Naive thymus-derived CD4-positive, alpha-beta T cell (primary cell): ENCODE data around the gene MSH5. TPM values are rescaled to one million over a fixed set of nuclear protein-coding genes. Genes with fewer than 3 reads are reported as not detected.

Experiments used
- ATAC-seq: fragments of 150-1000 bp; cut with Tn5 transposase; 2 replicates; pipeline ENCODE4 v1.10.0; 2021; ENCODE audit warnings: mild to moderate bottlenecking, moderate library complexity
- CTCF ChIA-PET: fragments of 350-600 bp; sonication (Branson Sonifier 250); formaldehyde crosslinking; loops from one replicate; lab custom pipeline; 2021; ENCODE audit warnings: antibody characterized with exemption; lab: Charles Lee
- POLR2A ChIA-PET: fragments of 350-600 bp; sonication (Branson Sonifier 250); formaldehyde crosslinking; loops from one replicate; lab custom pipeline; 2021; ENCODE audit warnings: antibody characterized with exemption, inconsistent platforms; lab: Charles Lee
- DNase-seq, 9 donors: peaks; one replicate each; pipeline versions ENCODE4 v3.0.0 to v3.0.0-alpha.2; 2020 to 2022; ENCODE audit warnings: mixed read lengths in 1 of 9
- H3K27ac ChIP-seq: one replicate; pipeline ENCODE4 v1.7.0; 2013; ENCODE audit warnings: mild to moderate bottlenecking, low read depth, low read length, moderate library complexity
- H3K27me3 ChIP-seq, 2 donors: one replicate each; pipeline ENCODE4 v1.7.0; 2013; ENCODE audit warnings: low read length in 2 of 2, mild to moderate bottlenecking in 2 of 2, moderate library complexity in 2 of 2; ENCODE audit not compliant: control insufficient read depth in 2 of 2, insufficient read depth in 2 of 2
- H3K36me3 ChIP-seq, 3 experiments: 1 replicate in 2 of 3; 2 replicates in 1 of 3; pipeline ENCODE4 v1.7.0; 2013; ENCODE audit warnings: low read length in 3 of 3, mild to moderate bottlenecking in 3 of 3, moderate library complexity in 1 of 3; ENCODE audit not compliant: insufficient read depth in 3 of 3, control insufficient read depth in 2 of 3
- H3K4me1 ChIP-seq, 2 donors: one replicate each; pipeline ENCODE4 v1.7.0; 2013; ENCODE audit warnings: low read length in 2 of 2, mild to moderate bottlenecking in 2 of 2, moderate library complexity in 1 of 2; ENCODE audit not compliant: control insufficient read depth in 2 of 2, insufficient read depth in 2 of 2
- H3K4me3 ChIP-seq: 2 replicates; pipeline ENCODE4 v1.7.0; 2013; ENCODE audit warnings: mild to moderate bottlenecking, low read length
- H3K9me3 ChIP-seq, 3 experiments: 1 replicate in 2 of 3; 2 replicates in 1 of 3; pipeline ENCODE4 v1.7.0; 2013; ENCODE audit warnings: low read length in 3 of 3; ENCODE audit not compliant: control insufficient read depth in 2 of 3
- H3K27ac Mint-ChIP-seq, 9 donors: one replicate each; pipeline ENCODE4 v1.8.0; 2020 to 2022; ENCODE audit warnings: mixed read lengths in 9 of 9, mild to moderate bottlenecking in 8 of 9, moderate library complexity in 5 of 9, inconsistent platforms in 2 of 9
- H3K27me3 Mint-ChIP-seq, 5 donors: one replicate each; pipeline ENCODE4 v1.8.0; 2021 to 2022; ENCODE audit warnings: mixed read lengths in 5 of 5, mild to moderate bottlenecking in 1 of 5
- H3K36me3 Mint-ChIP-seq, 5 donors: one replicate each; pipeline ENCODE4 v1.8.0; 2020 to 2022; ENCODE audit warnings: mixed read lengths in 5 of 5, mild to moderate bottlenecking in 3 of 5, inconsistent platforms in 1 of 5
- H3K4me1 Mint-ChIP-seq, 7 donors: one replicate each; pipeline ENCODE4 v1.8.0; 2020 to 2022; ENCODE audit warnings: mixed read lengths in 7 of 7, mild to moderate bottlenecking in 3 of 7, inconsistent platforms in 1 of 7
- H3K4me3 Mint-ChIP-seq, 10 donors: one replicate each; pipeline ENCODE4 v1.8.0; 2020 to 2022; ENCODE audit warnings: mild to moderate bottlenecking in 10 of 10, mixed read lengths in 10 of 10, moderate library complexity in 6 of 10, inconsistent platforms in 2 of 10
- H3K9me3 Mint-ChIP-seq, 11 donors: one replicate each; pipeline ENCODE4 v1.8.0; 2020 to 2022; ENCODE audit warnings: mixed read lengths in 11 of 11, mild to moderate bottlenecking in 4 of 11, inconsistent platforms in 1 of 11, moderate library complexity in 1 of 11
- intact Hi-C, 2 donors: fragments of 100-400 bp; cut with micrococcal nuclease; formaldehyde crosslinking; loops; one replicate each; pipeline ENCODE4 v1.15.1; 2023
- polyA plus RNA-seq, 2 donors: library from polyadenylated mRNA; unstranded; fragments of 300-500 nt; fragmentation: Illumina TruSeq; gene quantifications; one replicate each; pipeline ENCODE4 v1.2.3, GENCODE V29; 2021
- total RNA-seq, 6 experiments: library from RNA in 5 of 6; stranded (reverse) in 5 of 6; gene quantifications; 1 replicate in 5 of 6; 2 replicates in 1 of 6; pipeline ENCODE4 v1.2.3 and lab custom pipeline; 2021 to 2026

Gene MSH5
- total and polyA plus RNA-seq, 7 experiments from 2014 or later, result 0.51 to 52.2 (median 11.0) TPM

DNA sequence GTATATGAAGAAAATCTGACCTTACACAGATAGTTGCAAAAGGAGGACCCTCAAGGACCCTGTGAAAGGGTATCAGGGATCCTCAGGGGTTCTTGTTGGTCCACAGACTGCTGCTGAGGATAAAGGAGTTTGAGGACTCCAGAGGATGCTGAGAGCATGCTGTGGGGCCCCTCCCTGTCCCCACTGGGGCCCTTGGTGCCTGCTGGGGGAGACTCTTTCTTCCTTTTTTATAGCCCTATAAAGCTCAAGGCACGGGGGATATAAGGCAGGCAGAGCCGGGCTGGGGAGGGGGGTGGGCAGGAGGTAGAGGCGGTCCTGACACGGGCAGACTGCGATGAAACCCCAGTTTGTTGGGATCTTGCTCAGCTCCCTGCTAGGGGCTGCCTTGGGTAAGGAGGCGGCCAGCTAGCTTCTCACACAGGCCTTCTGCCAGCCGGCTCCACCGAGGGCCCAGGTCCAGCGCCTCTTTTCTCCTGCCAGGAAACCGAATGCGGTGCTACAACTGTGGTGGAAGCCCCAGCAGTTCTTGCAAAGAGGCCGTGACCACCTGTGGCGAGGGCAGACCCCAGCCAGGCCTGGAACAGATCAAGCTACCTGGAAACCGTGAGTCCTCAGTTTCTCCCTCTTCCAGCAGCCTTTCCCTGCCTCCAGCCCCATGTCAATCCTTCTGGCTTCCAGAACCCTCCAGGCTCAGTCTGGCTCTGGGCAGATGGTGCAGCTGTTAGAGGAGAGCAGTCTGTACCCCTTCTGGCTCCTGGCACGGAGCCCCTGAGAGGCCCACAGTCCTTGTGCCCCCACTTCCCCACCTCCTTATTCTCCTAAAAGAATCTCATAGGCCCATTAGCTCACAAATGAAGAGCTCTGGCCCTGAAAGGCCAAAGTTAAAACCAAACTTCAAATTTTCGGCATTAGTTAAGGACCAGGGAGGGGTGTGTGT, 24.5 kb upstream of the MSH5 start, which contains the start of gene LY6G6D:
LY6G6D (plus strand) TSS at position 327 of the 937 bp plus-strand sequence; CDS start at position 335, 8 bp downstream.
- H3K9me3 ChIP-seq, result no peaks in the 10 kb centered on the region
- Mint-ChIP-seq H3K36me3 (no peaks in the 10 kb centered on the region), H3K27ac (peak within 1 kb of the TSS in 6 of 9 donors; percentile 48 to 90 (median 71)), H3K4me3 (no peak within 1 kb of the TSS), H3K27me3 (peaks cover 0 to 21% (median 0%) of the 10 kb centered on the region in 5 donors), H3K4me1 (peaks cover 4 to 34% (median 21%) of the 10 kb centered on the region in 7 donors), H3K9me3 (peaks cover 0 to 3% (median 0%) of the 10 kb centered on the region in 11 donors)
- no peak within 1 kb of the TSS for H3K4me3 ChIP-seq
- DNase-seq, result no peak
- no peaks in the 10 kb centered on the region for H3K36me3 ChIP-seq
- ChIA-PET POLR2A (interaction anchor here (0.6 to 1.8 kb wide), 7 partner anchors 8 to 558 kb away, joined by 3 to 6 read pairs (median 4); partner anchors contain the start of genes ABHD16A and MPIG6B), CTCF (interaction anchor here (0.6 to 1.0 kb wide), 3 partner anchors 9 to 24 kb away, joined by 3 to 4 read pairs (median 4); partner anchors contain the start of gene LY6G6F)
- no peak within 1 kb of the TSS for H3K27ac ChIP-seq
- ATAC-seq, result no peak
- no peaks in the 10 kb centered on the region for H3K27me3 ChIP-seq
- H3K4me1 ChIP-seq, result peaks cover 7% of the 10 kb centered on the region in 2 donors
- intact Hi-C loops, result no loop called here

DNA sequence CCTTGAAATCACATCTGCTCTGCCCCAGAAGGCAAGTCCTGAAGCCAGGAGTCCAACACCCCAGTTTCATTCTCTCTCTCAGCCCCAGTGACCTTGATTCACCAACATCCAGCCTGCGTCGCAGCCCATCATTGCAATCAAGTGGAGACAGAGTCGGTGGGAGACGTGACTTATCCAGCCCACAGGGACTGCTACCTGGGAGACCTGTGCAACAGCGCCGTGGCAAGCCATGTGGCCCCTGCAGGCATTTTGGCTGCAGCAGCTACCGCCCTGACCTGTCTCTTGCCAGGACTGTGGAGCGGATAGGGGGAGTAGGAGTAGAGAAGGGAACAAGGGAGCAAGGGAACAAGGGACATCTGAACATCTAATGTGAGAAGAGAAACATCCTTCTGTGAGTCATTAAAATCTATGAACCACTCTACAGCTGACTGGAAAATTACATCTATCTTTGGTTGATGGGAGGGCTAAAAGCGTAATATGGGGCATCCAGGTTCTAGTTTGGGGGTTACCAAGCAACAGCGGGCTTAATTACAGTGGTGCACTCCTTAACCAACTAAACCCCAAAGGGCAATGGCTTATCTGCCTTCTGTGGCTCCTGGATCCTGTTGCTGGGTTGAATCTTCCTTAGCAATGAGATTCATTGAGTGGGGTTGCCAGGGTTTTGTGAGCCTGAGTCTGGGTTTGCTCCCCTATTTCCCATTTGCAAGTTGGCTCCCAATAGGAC, 22.1 kb upstream of the MSH5 start:
- peak overlapping the region in 2 of 9 donors; percentile 33 to 84 for H3K27ac Mint-ChIP-seq
- Histone ChIP-seq H3K27me3 (no peaks in the 10 kb centered on the region), H3K4me1 (no peaks in the 10 kb centered on the region), H3K9me3 (no peaks in the 10 kb centered on the region), H3K27ac (no peak overlapping the region), H3K36me3 (no peaks in the 10 kb centered on the region), H3K4me3 (no peak overlapping the region)
- CTCF ChIA-PET, result no interaction called here
- H3K27me3 Mint-ChIP-seq, result peaks cover 0 to 15% (median 0%) of the 10 kb centered on the region in 5 donors
- ATAC-seq (no peak), DNase-seq (no peak)
- H3K9me3 Mint-ChIP-seq, result no peaks in the 10 kb centered on the region
- peaks cover 0 to 14% (median under 1%) of the 10 kb centered on the region in 7 donors for H3K4me1 Mint-ChIP-seq
- intact Hi-C loops, result no loop called here
- H3K36me3 Mint-ChIP-seq, result no peaks in the 10 kb centered on the region
- POLR2A ChIA-PET, result no interaction called here
- no peak overlapping the region for H3K4me3 Mint-ChIP-seq

DNA sequence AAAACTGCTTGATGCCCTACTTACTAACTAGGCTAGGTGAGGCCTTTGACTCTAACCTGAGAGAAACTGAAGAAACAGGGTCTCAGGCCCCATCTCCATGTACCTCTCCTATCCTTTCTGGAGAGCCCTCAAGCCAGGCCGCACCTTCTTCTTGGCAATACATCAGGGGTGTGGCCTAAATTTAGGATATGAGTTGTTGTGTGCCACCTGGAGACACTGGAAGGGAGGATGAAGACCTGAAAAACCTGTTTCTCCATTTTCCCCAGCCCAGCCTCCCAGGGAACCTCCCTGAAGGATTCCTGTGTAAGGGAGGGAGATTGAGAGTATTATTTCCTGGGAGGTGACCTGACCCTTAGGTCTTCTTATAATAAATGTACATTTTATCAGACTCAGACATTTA, 21.5 kb upstream of the MSH5 start:
- ATAC-seq, result no peak
- H3K27ac ChIP-seq, result no peak overlapping the region
- no peak for DNase-seq
- H3K9me3 ChIP-seq, result no peaks in the 10 kb centered on the region
- no peaks in the 10 kb centered on the region for H3K4me1 ChIP-seq
- H3K27me3 Mint-ChIP-seq, result peaks cover 0 to 11% (median 0%) of the 10 kb centered on the region in 5 donors
- H3K4me1 Mint-ChIP-seq, result peaks cover under 1 to 12% (median 2%) of the 10 kb centered on the region in 7 donors
- H3K36me3 ChIP-seq, result no peaks in the 10 kb centered on the region
- H3K27ac Mint-ChIP-seq, result no peak overlapping the region
- ChIA-PET POLR2A (no interaction called here), CTCF (no interaction called here)
- no peaks in the 10 kb centered on the region for H3K27me3 ChIP-seq
- H3K9me3 Mint-ChIP-seq, result no peaks in the 10 kb centered on the region
- no peaks in the 10 kb centered on the region for H3K36me3 Mint-ChIP-seq
- no peak overlapping the region for H3K4me3 Mint-ChIP-seq
- H3K4me3 ChIP-seq, result no peak overlapping the region
- intact Hi-C loops, result no loop called here

DNA sequence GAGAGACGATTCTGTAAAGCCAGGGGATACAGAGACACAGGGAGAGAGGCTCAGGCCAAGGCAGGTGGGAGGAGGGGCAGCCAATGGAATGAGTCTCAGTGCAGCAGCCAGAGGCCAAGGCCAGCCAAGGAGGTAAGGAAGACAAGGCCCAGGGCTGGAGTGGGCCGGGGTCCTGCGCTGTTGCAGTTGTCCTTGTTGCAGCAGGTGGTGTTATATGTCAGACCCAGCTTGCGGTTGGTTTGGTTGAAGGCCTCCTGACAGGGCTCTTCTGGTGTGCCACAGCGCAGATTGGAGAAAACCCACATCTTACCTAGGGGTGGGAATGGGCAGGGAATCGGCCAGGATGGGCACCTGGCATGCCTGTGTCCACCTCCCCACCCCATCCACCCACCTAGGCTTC, 20.8 kb upstream of the MSH5 start:
- POLR2A ChIA-PET, result no interaction called here
- CTCF ChIA-PET, result no interaction called here
- DNase-seq, result no peak
- intact Hi-C loops, result no loop called here
- no peaks in the 10 kb centered on the region for H3K9me3 ChIP-seq
- H3K27ac ChIP-seq, result no peak overlapping the region
- Mint-ChIP-seq H3K9me3 (no peaks in the 10 kb centered on the region), H3K4me1 (peaks cover 4 to 14% (median 7%) of the 10 kb centered on the region in 7 donors), H3K4me3 (no peak overlapping the region), H3K36me3 (no peaks in the 10 kb centered on the region), H3K27ac (peak overlapping the region in 1 of 9 donors; percentile 78), H3K27me3 (peaks cover 0 to 10% (median 0%) of the 10 kb centered on the region in 5 donors)
- ATAC-seq, result no peak
- no peaks in the 10 kb centered on the region for H3K36me3 ChIP-seq
- H3K4me1 ChIP-seq, result no peaks in the 10 kb centered on the region
- H3K4me3 ChIP-seq, result no peak overlapping the region
- no peaks in the 10 kb centered on the region for H3K27me3 ChIP-seq

DNA sequence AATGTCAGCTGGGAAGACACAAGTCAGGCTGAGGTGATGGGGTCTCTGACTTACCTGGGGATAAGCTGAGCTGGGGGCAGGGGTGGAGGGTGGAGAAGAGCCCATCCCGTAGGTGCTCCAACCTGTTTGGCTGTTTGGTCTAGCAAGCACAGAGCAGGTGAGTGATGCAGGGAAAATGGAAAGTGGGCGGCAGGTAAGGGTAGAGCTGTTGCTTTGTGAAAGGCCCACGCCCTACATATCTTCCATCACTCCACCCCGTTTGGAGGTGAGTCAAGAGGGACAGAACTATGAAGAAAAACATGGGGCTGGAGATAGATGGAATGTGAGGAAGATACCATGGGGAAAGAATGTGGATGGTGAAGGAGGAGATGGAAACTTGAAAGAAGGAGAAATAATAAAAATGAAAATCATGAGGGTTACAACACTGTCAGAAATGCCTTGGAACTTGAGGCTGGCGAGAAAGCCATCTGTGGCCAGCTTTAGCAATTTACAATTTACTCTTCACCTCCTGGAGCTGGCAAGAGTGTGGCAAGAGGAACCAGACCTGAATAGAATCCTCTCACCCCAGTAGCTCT, 19.5 kb upstream of the MSH5 start:
- DNase-seq (no peak), ATAC-seq (no peak)
- peaks cover 0 to 6% (median 0%) of the 10 kb centered on the region in 5 donors for H3K27me3 Mint-ChIP-seq
- Histone ChIP-seq H3K4me3 (no peak overlapping the region), H3K4me1 (no peaks in the 10 kb centered on the region), H3K9me3 (no peaks in the 10 kb centered on the region), H3K27ac (no peak overlapping the region), H3K27me3 (no peaks in the 10 kb centered on the region), H3K36me3 (no peaks in the 10 kb centered on the region)
- POLR2A ChIA-PET, result no interaction called here
- CTCF ChIA-PET, result no interaction called here
- no peak overlapping the region for H3K4me3 Mint-ChIP-seq
- peaks cover 4 to 14% (median 9%) of the 10 kb centered on the region in 7 donors for H3K4me1 Mint-ChIP-seq
- no peaks in the 10 kb centered on the region for H3K36me3 Mint-ChIP-seq
- intact Hi-C loops, result no loop called here
- H3K9me3 Mint-ChIP-seq, result no peaks in the 10 kb centered on the region
- peak overlapping the region in 1 of 9 donors; percentile 10 for H3K27ac Mint-ChIP-seq

DNA sequence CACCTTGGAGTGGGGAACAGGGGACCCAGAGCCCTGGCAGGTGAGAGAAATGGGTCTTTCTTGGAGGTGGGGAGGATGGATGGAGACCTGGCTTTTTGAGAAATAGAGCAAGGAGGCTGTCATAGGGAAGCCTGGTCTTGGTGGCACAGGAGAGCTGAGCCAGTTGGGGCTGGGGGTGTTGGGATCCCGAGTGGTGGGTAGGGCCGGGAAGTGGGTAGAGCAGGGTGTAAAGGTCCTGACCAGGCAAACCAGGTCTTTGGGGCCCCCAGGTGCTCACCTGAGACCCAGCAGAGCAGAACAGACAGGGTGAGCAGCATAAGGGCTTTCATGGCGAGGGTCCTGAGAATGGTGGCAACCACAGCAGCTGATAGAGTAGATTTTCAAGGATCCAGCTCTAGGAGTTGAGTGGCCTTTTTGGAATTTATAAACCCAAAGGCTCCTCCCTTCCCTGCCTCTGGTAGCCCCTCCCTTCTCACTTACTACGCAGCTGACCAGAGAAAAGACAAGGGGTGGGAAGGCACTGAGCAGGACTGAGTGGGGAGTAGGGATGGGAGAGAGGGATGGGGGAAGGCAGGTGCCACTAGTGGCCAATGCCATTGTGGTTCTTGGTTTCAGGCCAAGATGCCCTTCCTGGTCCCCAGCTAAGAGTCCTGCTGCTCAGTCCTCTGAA, 18.3 kb upstream of the MSH5 start, which contains the start of gene LY6G6C:
LY6G6C (minus strand) TSS at position 396 of the 670 bp plus-strand sequence; CDS start at position 329, 67 bp downstream.
- Mint-ChIP-seq H3K27ac (peak within 1 kb of the TSS in 1 of 9 donors; percentile 9), H3K9me3 (no peaks in the 10 kb centered on the region), H3K27me3 (peaks cover 0 to 6% (median 0%) of the 10 kb centered on the region in 5 donors), H3K4me1 (peaks cover 14 to 24% (median 20%) of the 10 kb centered on the region in 7 donors), H3K36me3 (peaks cover 0 to 5% (median 0%) of the 10 kb centered on the region in 5 donors), H3K4me3 (peak within 1 kb of the TSS in 2 of 10 donors; percentile 1 to 2)
- no peak within 1 kb of the TSS for H3K27ac ChIP-seq
- ChIA-PET CTCF (no interaction called here), POLR2A (no interaction called here)
- no peaks in the 10 kb centered on the region for H3K27me3 ChIP-seq
- ATAC-seq (no peak), DNase-seq (no peak)
- no peaks in the 10 kb centered on the region for H3K36me3 ChIP-seq
- no peak within 1 kb of the TSS for H3K4me3 ChIP-seq
- H3K4me1 ChIP-seq, result no peaks in the 10 kb centered on the region
- H3K9me3 ChIP-seq, result no peaks in the 10 kb centered on the region
- intact Hi-C loops, result no loop called here
